Inflammatory macrophage (primary cell): Measurements from ENCODE around the gene SCML1.

ENCODE experiments used
- DNase-seq, 2 donors: peaks; one replicate each; pipeline ENCODE4 v3.0.0-alpha.2; 2020 to 2022

Gene SCML1

GRCh38 chrX:17801431-17801830, 64.1 kb downstream of the SCML1 start:
- DNase-seq: no peak

GRCh38 chrX:17802756-17803155, 65.5 kb downstream of the SCML1 start:
- no peak for DNase-seq

- DNase-seq: no peak
Measured at GRCh38 chrX:17803449-17803848, 66.2 kb downstream of the SCML1 start.
